ENCODE data around the gene UBE2E2. TPM values are rescaled to one million over a fixed set of nuclear protein-coding genes. Genes with fewer than 3 reads are reported as not detected.

UBE2E2 gene
- total RNA-seq, 4 donors from 2014 or later: 26.5 to 44.0 (median 37.0) TPM

DNA sequence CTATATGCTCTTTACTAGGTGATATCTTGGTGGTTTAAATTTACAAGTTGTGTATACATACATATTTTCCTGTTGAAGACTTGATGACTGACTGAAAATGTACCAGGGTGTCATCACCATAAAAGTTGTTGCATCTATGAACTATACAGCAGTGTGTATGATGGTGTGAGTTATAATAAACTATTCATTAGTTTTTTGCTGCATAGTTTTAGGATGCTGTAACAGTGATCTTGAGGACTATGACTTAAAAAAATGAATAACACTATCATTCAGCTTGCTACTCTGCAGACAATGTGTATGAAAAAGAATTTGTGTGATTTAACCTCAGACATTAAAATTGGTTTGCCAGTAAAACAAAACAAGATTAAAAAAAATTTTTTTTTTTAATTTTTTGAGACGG, 49.0 kb downstream of the UBE2E2 start:
- Histone ChIP-seq H3K4me1 (no peaks in the 10 kb centered on the region), H3K4me3 (no peak overlapping the region), H3K9me3 (no peaks in the 10 kb centered on the region), H3K27me3 (no peaks in the 10 kb centered on the region), H3K27ac (no peak overlapping the region), H3K36me3 (no peaks in the 10 kb centered on the region)
- intact Hi-C loops (cut with DNase I): no loop called here
- DNase-seq: no peak
- no peak for TF ChIP-seq CTCF (IDR thresholded peaks at IDR 0.05)
- no peak for TF ChIP-seq POLR2A (IDR thresholded peaks at IDR 0.05)
- WGBS, 2 donors: 80 to 93% methylated on average over 1 of the region's 1 CpG

DNA sequence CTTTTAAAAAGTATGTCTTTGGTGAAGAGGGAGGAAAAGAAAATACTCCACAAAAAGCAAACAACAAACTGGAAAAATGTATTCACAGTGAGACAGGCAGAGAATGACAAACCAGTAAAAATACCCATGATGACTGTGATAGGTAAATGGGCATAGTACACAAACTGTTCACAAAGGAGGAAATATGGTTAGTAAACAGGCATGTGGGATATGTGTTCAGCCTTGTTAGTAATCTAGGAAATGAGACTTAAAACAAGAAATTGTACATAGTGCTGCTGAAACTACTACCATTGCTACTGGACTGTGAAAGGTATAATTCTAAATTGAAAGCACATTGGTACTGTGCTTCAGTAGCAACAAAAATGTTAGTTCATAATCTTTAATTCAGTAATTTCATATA, 50.1 kb downstream of the UBE2E2 start:
- DNase-seq: no peak
- TF ChIP-seq CTCF (IDR thresholded peaks at IDR 0.05): no peak
- TF ChIP-seq POLR2A (IDR thresholded peaks at IDR 0.05): no peak
- no peaks in the 10 kb centered on the region for H3K36me3 ChIP-seq
- intact Hi-C loops (cut with DNase I): no loop called here
- no peaks in the 10 kb centered on the region for H3K27me3 ChIP-seq
- H3K9me3 ChIP-seq: no peaks in the 10 kb centered on the region
- H3K27ac ChIP-seq: no peak overlapping the region
- H3K4me1 ChIP-seq: no peaks in the 10 kb centered on the region
- H3K4me3 ChIP-seq: no peak overlapping the region

DNA sequence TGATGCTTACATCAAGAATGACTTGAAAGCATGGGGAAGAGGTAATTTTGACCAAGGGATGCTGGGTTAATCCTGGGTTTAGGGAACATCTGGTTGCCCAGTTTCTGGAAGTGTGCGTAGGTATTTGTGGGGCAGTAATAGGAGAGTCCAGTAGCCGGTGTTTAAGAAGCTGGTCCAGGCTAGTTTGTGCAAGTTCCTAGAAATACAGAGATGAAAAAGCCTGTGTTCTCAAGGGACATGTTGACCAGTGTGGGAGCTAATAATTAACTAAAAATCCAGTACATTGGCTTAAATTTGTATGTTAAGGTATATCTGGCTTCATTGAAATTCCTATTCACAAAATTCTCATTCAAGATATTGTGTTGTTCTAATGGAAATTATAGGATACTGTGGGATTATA, 51.2 kb downstream of the UBE2E2 start:
- WGBS, 2 donors: 90 to 100% methylated on average over 2 of the region's 2 CpGs
- no peak for DNase-seq
- intact Hi-C loops (cut with DNase I): no loop called here

DNA sequence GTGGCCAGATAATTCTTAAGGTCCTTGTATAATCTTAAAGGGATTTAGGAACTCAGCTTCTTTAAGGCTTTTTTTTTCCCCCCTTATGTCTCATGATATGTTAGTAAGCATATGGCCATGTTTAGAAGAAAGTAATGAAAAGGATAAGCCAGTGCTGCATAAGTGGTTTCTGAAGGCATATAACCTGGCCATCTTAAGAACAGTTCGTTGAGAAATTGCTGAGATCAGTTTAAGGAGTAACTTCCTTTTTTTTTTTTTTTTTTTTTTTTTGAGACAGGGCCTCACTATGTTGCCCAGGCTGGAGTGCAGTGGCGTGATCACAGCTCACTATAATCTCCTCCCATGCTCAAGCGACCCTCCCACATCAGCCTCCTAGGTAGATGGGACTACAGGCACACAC, 51.7 kb downstream of the UBE2E2 start:
- 68 to 81% methylated on average over 3 of the region's 3 CpGs for WGBS, 2 donors
- Histone ChIP-seq H3K36me3 (no peaks in the 10 kb centered on the region), H3K4me3 (no peak overlapping the region), H3K9me3 (no peaks in the 10 kb centered on the region), H3K27ac (no peak overlapping the region), H3K4me1 (no peaks in the 10 kb centered on the region), H3K27me3 (no peaks in the 10 kb centered on the region)
- no peak for DNase-seq
- TF ChIP-seq POLR2A (IDR thresholded peaks at IDR 0.05) (no peak), CTCF (IDR thresholded peaks at IDR 0.05) (no peak)
- intact Hi-C loops (cut with DNase I): no loop called here

More for the DNA sequence above, 51.2 kb downstream of the UBE2E2 start:
- H3K27ac ChIP-seq: no peak overlapping the region
- no peaks in the 10 kb centered on the region for H3K4me1 ChIP-seq
- no peaks in the 10 kb centered on the region for H3K27me3 ChIP-seq
- no peaks in the 10 kb centered on the region for H3K36me3 ChIP-seq
- H3K4me3 ChIP-seq: no peak overlapping the region
- no peaks in the 10 kb centered on the region for H3K9me3 ChIP-seq
- TF ChIP-seq POLR2A (IDR thresholded peaks at IDR 0.05) (no peak), CTCF (IDR thresholded peaks at IDR 0.05) (no peak)

GRCh38 chr3:23256741-23257435, 53.8 kb downstream of the UBE2E2 start:
- WGBS, 2 donors: 65 to 84% methylated on average over 5 of the region's 5 CpGs
- H3K4me3 ChIP-seq: no peak overlapping the region

More at GRCh38 chr3:23256741-23257435, 53.8 kb downstream of the UBE2E2 start:
- no peaks in the 10 kb centered on the region for H3K4me1 ChIP-seq
- TF ChIP-seq CTCF (IDR thresholded peaks at IDR 0.05) (no peak), POLR2A (IDR thresholded peaks at IDR 0.05) (no peak)
- no peaks in the 10 kb centered on the region for H3K27me3 ChIP-seq
- DNase-seq: no peak
- H3K27ac ChIP-seq: no peak overlapping the region
- intact Hi-C loops (cut with DNase I): no loop called here
- H3K36me3 ChIP-seq: no peaks in the 10 kb centered on the region
- H3K9me3 ChIP-seq: no peaks in the 10 kb centered on the region

All from esophagus squamous epithelium (tissue), 5 donors.